Activated naive CD8-positive, alpha-beta T cell treated with anti-CD3 and anti-CD28 coated beads, Interleukin-2, amount 10 ng/mL, durations not matched to agents 7 days and 5 days (primary cell): Measurements from ENCODE around the gene GLB1L. TPM values are rescaled to one million over a fixed set of nuclear protein-coding genes. Genes with fewer than 3 reads are reported as not detected.

Source experiments
- ATAC-seq: fragments of 150-1000 bp; cut with Tn5 transposase; one replicate; pipeline ENCODE4 v1.10.0; 2021; ENCODE audit warnings: low read depth, moderate library complexity
- POLR2A ChIA-PET: fragments of 350-600 bp; sonication (Branson Sonifier 250); formaldehyde crosslinking; loops from one replicate; lab custom pipeline; 2021; ENCODE audit warnings: antibody characterized with exemption; lab: Charles Lee
- DNase-seq: peaks from one replicate; pipeline ENCODE4 v3.0.0; 2021
- H3K27ac Mint-ChIP-seq: one replicate; pipeline ENCODE4 v1.8.0; 2022; ENCODE audit warnings: mild to moderate bottlenecking, mixed read lengths
- H3K27me3 Mint-ChIP-seq: one replicate; pipeline ENCODE4 v1.8.0; 2022; ENCODE audit warnings: mild to moderate bottlenecking, moderate library complexity, mixed read lengths
- H3K36me3 Mint-ChIP-seq: one replicate; pipeline ENCODE4 v1.8.0; 2021; ENCODE audit warnings: mild to moderate bottlenecking, mixed read lengths
- H3K4me1 Mint-ChIP-seq: one replicate; pipeline ENCODE4 v1.8.0; 2021; ENCODE audit warnings: mixed read lengths
- H3K4me3 Mint-ChIP-seq: one replicate; pipeline ENCODE4 v1.8.0; 2022; ENCODE audit warnings: mild to moderate bottlenecking, moderate library complexity, mixed read lengths
- H3K9me3 Mint-ChIP-seq: one replicate; pipeline ENCODE4 v1.8.0; 2021; ENCODE audit warnings: mixed read lengths
- total RNA-seq, 2 experiments: library from RNA; stranded (reverse); gene quantifications; one replicate each; pipeline ENCODE4 v1.2.3, GENCODE V29; 2021

GLB1L gene
- total RNA-seq, 2 experiments from 2014 or later, result 3.3 to 4.1 TPM

DNA sequence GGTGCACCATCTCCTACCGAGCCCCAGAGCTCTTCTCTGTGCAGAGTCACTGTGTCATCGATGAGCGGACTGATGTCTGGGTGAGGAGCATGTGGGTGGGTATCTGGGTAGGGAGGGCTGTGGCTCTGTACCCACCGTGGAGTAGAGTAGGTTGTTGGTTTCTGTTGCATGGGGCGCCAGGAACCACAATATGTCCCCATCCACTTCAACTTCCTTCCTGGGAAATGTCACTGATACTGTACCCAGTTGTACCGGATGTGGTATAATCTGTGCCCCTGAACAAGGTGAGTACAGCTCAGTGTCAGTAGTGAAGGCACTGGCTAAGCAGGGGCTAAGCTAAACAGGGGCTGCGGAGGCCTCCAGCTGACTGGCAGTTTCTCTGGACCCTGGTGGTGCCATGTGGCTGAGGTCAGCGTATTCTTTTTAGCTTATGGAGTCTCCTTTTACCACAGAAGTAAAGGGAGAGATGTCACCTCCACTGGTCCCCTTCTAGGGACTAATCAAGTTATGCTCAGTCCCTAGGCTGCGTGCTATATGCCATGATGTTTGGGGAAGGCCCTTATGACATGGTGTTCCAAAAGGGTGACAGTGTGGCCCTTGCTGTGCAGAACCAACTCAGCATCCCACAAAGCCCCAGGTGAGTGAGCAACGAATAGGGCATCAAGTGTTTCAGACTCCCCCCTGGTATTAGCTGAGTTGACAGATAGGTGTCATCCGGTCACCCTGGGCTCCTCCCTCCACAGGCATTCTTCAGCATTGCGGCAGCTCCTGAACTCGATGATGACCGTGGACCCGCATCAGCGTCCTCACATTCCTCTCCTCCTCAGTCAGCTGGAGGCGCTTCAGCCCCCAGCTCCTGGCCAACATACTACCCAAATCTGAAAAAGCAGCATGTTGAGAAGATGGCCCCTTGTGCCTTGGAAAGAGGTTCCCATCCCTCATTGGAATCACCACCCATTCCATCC is 2.7 kb upstream of the GLB1L start:
- DNase-seq, result peak; percentile 63

DNA sequence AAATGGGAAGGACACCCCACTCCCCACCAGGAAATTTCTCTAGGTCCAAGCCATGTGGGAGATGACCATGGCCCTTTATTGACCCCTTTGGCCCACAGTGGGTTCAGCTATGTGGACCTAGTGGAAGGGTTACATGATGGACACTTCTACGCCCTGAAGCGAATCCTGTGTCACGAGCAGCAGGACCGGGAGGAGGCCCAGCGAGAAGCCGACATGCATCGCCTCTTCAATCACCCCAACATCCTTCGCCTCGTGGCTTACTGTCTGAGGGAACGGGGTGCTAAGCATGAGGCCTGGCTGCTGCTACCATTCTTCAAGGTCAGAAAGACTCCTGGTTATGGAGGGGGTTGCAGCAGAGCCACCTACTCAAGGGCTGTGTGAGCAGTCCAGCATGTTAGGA is 1.3 kb upstream of the GLB1L start:
- no peak for ATAC-seq
- Mint-ChIP-seq H3K36me3 (peaks cover 42% of the 10 kb centered on the region), H3K9me3 (no peaks in the 10 kb centered on the region), H3K27ac (peak overlapping the region; percentile 90), H3K4me3 (peak overlapping the region; percentile 99), H3K4me1 (peaks cover 72% of the 10 kb centered on the region), H3K27me3 (no peaks in the 10 kb centered on the region)
- no peak for DNase-seq
- POLR2A ChIA-PET, result interaction anchor here (1.0 to 2.9 kb wide), 7 partner anchors 17 to 75 kb away, joined by 4 to 35 read pairs (median 9); partner anchors contain the start of genes ANKZF1, ATG9A, DNAJB2 and ZFAND2B

More for the DNA sequence above, 2.7 kb upstream of the GLB1L start:
- no peaks in the 10 kb centered on the region for H3K27me3 Mint-ChIP-seq
- H3K4me1 Mint-ChIP-seq, result peaks cover 79% of the 10 kb centered on the region
- peak; percentile 59 for ATAC-seq
- peaks cover 53% of the 10 kb centered on the region for H3K36me3 Mint-ChIP-seq
- POLR2A ChIA-PET, result interaction anchor here (0.8 to 8.4 kb wide), 12 partner anchors 18 to 72 kb away, joined by 3 to 56 read pairs (median 6); partner anchors contain the start of genes ABCB6, ANKZF1, ATG9A and CNPPD1
- no peaks in the 10 kb centered on the region for H3K9me3 Mint-ChIP-seq
- H3K27ac Mint-ChIP-seq, result peak overlapping the region; percentile 90
- peak overlapping the region; percentile 99 for H3K4me3 Mint-ChIP-seq

DNA sequence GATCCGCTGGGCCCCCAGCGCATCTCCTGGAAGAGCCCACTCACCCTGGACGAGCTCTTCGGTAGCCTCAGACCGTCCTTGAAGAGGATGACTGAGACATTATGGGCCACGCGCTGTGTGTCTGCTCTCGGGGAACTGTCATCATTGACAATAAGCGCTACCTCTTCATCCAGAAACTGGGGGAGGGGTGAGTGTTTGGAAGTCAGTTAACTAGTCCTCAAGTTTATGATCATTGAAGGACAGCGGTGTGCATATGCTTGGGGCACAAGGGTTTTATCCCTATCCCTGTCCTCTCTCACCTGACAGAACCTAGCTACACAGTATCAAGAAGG is 621 bp upstream of the GLB1L start:
- ATAC-seq (no peak), DNase-seq (no peak)
- POLR2A ChIA-PET, result interaction anchor here (0.5 to 2.9 kb wide), 13 partner anchors 8 to 119 kb away, joined by 3 to 38 read pairs (median 8); partner anchors contain the start of genes ABCB6, ANKZF1, ATG9A and DNAJB2
- Mint-ChIP-seq H3K4me1 (peaks cover 65% of the 10 kb centered on the region), H3K36me3 (peaks cover 35% of the 10 kb centered on the region), H3K4me3 (peak overlapping the region; percentile 99), H3K27ac (peak overlapping the region; percentile 90), H3K9me3 (no peaks in the 10 kb centered on the region), H3K27me3 (no peaks in the 10 kb centered on the region)

DNA sequence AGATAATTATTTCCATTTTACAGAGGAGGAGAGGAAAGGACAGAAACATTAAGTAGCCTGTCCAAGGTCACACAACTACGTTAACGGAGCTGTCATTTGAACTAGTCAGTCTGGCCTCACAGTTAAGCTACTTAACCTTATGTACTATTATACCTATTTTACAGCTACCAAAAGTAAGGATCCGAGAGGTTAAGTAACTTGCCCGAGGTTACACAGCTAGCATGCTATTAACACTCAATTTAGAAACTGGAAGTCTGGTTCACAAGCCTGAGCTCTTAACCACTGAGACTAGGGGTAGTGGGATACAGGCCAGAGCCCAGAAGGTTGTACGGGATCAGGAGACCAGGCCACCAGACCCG is 476 bp downstream of the GLB1L start:
- DNase-seq (no peak), ATAC-seq (no peak)
- peak overlapping the region; percentile 90 for H3K27ac Mint-ChIP-seq
- H3K9me3 Mint-ChIP-seq, result no peaks in the 10 kb centered on the region
- no peaks in the 10 kb centered on the region for H3K27me3 Mint-ChIP-seq
- H3K4me1 Mint-ChIP-seq, result peaks cover 54% of the 10 kb centered on the region
- POLR2A ChIA-PET, result interaction anchor here (1.0 to 2.9 kb wide), 16 partner anchors 9 to 74 kb away, joined by 3 to 38 read pairs (median 6); partner anchors contain the start of genes ABCB6, ANKZF1, ATG9A and DNAJB2
- H3K36me3 Mint-ChIP-seq, result peaks cover 25% of the 10 kb centered on the region
- peak overlapping the region; percentile 99 for H3K4me3 Mint-ChIP-seq

DNA sequence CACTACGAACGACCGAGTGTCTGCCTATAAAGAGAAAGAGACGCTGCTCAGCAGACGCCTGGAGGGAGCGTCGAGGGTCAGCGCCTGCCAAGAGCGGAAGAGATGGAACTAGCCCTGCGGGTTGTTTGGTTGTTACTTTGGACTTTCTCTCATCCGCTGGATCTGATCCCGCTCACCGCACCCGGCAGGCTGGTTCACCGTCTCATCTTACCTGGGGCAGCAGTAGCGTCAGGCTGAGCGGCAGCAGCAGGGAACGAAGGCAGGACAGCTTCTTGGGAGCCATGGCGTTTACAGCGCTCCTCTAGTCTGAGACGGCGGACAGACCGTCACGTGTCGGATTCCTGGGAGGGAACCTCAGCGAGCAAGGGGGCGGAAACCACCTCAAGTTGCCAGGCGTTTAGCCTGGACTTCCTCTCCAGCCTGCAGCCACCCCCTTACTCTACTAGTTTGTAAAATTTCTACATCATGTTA is 1.9 kb downstream of the GLB1L start:
- POLR2A ChIA-PET, result interaction anchor here (2.7 kb wide), 1 partner anchor 13 kb away, joined by 12 read pairs; the partner anchor contains the start of genes ANKZF1 and ATG9A
- DNase-seq (no peak), ATAC-seq (no peak)
- Mint-ChIP-seq H3K9me3 (no peaks in the 10 kb centered on the region), H3K4me1 (peaks cover 42% of the 10 kb centered on the region), H3K27ac (peak overlapping the region; percentile 75), H3K27me3 (no peaks in the 10 kb centered on the region), H3K36me3 (peaks cover 11% of the 10 kb centered on the region), H3K4me3 (peak overlapping the region; percentile 71)

- DNase-seq (no peak), ATAC-seq (no peak)
- POLR2A ChIA-PET, result interaction anchor here (0.7 to 1.2 kb wide), 2 partner anchors 11 to 18 kb away, joined by 3 to 4 read pairs; partner anchors contain the start of genes GLB1L and STK16
- peaks cover 48% of the 10 kb centered on the region for H3K36me3 Mint-ChIP-seq
- peaks cover 18% of the 10 kb centered on the region for H3K4me1 Mint-ChIP-seq
- no peak overlapping the region for H3K4me3 Mint-ChIP-seq
- no peaks in the 10 kb centered on the region for H3K27me3 Mint-ChIP-seq
- no peak overlapping the region for H3K27ac Mint-ChIP-seq
- H3K9me3 Mint-ChIP-seq, result no peaks in the 10 kb centered on the region
Observed at GRCh38 chr2:219234331-219234730, 10.9 kb downstream of the GLB1L start.

DNA sequence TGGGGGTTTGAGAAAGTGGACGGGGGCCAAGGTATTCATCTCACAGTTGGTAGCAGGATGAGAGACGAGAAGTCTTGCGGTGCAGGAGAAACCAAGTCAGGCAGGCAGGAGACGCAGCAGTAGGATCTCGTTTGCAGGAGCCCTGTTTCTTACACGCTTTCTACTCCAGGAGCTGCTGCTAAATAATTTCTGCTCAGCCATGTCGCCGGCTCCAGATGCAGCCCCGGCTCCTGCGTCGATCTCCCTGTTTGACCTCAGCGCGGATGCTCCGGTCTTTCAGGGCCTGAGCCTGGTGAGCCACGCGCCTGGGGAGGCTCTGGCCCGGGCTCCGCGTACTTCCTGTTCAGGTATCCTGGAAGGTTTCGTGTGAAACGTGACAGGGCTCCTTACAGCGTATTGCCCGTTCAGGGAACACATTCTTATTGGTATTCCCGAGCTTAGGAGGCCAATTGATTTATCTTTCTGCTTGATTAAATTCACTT is 15.1 kb downstream of the GLB1L start:
- H3K9me3 Mint-ChIP-seq, result no peaks in the 10 kb centered on the region
- ATAC-seq, result peak; percentile 11
- no peaks in the 10 kb centered on the region for H3K27me3 Mint-ChIP-seq
- peaks cover 37% of the 10 kb centered on the region for H3K4me1 Mint-ChIP-seq
- H3K27ac Mint-ChIP-seq, result peak overlapping the region; percentile 93
- peak overlapping the region; percentile 90 for H3K4me3 Mint-ChIP-seq
- POLR2A ChIA-PET, result interaction anchor here (1.2 to 5.5 kb wide), 16 partner anchors 8 to 69 kb away, joined by 3 to 83 read pairs (median 12); partner anchors contain the start of genes ABCB6, CNPPD1, DNAJB2 and GLB1L
- DNase-seq, result peak; percentile 59
- peaks cover 37% of the 10 kb centered on the region for H3K36me3 Mint-ChIP-seq

DNA sequence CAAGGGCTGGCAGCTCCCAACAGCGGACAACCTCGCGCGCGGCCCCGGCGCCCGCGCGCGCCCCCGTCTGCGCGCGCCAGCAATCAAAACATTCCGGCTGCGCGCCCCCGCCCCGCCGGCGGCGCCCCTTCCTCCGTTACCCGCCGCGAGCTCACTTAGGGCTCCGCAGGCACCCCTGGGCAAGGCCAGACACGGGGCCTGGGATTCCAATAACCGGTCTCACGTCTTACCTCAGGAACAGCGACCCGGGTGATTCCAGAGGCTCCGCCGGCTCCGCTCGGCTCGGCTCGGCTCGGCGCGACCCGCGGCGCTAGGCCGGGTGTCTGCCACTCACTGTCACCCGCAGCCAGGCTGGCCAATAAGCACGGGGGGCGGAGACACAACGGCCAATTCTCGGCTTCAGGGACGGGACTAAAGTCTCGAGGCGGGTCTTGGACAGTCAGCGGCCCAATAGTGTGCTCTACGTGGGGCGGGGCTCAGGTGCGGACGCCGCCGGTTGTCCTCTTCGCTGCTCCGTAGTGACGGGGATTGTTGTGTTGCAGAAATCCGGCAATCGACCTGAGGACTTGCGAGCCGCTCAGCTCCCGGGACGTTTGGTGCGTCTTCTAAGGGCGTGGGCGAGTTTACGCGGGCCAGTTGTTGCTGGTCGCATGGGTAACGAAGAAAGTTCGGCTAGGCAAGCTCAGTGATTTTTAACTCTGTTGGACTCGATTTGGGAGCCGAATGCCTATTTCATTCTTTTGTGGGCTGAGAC is 15.8 kb downstream of the GLB1L start, which contains the start of the genes ANKZF1 and ATG9A:
Gene ANKZF1, plus strand, starts transcription at position 502 of the 754 bp plus-strand sequence. CDS start 452 bp downstream, outside the sequence.
Gene ATG9A, minus strand, starts transcription at position 332 of the 754 bp plus-strand sequence. CDS start 1,612 bp downstream, outside the sequence.
- DNase-seq (peak; percentile 94), ATAC-seq (peak; percentile 95)
- peaks cover 38% of the 10 kb centered on the region for H3K36me3 Mint-ChIP-seq
- no peaks in the 10 kb centered on the region for H3K9me3 Mint-ChIP-seq
- H3K27me3 Mint-ChIP-seq, result no peaks in the 10 kb centered on the region
- POLR2A ChIA-PET, result interaction anchor here (1.2 to 5.5 kb wide), 16 partner anchors 8 to 70 kb away, joined by 3 to 83 read pairs (median 12); partner anchors contain the start of genes ABCB6, CNPPD1, DNAJB2 and GLB1L
- H3K4me1 Mint-ChIP-seq, result peaks cover 40% of the 10 kb centered on the region
- peak within 1 kb of the TSS; percentile 90 for H3K4me3 Mint-ChIP-seq
- H3K27ac Mint-ChIP-seq, result peak within 1 kb of the TSS; percentile 93

DNA sequence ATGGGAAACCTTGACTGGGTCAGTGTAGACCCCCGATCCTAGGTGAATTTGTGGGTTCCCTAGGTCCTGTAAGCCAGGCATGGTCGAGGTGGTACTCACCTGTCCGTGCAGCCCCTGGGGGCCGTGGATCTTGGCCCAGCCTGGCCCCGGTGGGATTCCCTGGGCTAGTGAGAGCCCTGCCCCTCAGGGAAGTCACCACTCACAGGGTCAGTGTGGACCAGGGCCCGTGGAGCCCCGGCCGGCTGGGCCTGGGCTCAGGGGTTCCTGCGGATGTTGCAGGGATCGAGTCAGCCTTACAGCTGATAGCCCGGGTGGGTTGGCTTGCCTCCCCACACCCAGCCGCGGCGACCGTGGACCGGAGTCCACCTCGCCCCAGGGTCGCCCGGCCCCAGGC is 16.3 kb downstream of the GLB1L start:
- Mint-ChIP-seq H3K36me3 (peaks cover 32% of the 10 kb centered on the region), H3K9me3 (no peaks in the 10 kb centered on the region), H3K4me3 (peak overlapping the region; percentile 90), H3K27ac (peak overlapping the region; percentile 65), H3K4me1 (peaks cover 40% of the 10 kb centered on the region), H3K27me3 (no peaks in the 10 kb centered on the region)
- POLR2A ChIA-PET, result interaction anchor here (1.2 to 5.5 kb wide), 15 partner anchors 9 to 70 kb away, joined by 3 to 83 read pairs (median 12); partner anchors contain the start of genes ABCB6, CNPPD1, DNAJB2 and GLB1L
- no peak for DNase-seq
- ATAC-seq, result no peak

GRCh38 chr2:219228041-219228910 is 17.0 kb downstream of the GLB1L start:
- H3K4me3 Mint-ChIP-seq, result peak overlapping the region; percentile 90
- H3K9me3 Mint-ChIP-seq, result no peaks in the 10 kb centered on the region
- peak overlapping the region; percentile 65 for H3K27ac Mint-ChIP-seq
- ATAC-seq (no peak), DNase-seq (no peak)
- POLR2A ChIA-PET, result interaction anchor here (0.8 to 5.5 kb wide), 14 partner anchors 10 to 71 kb away, joined by 3 to 83 read pairs (median 13); partner anchors contain the start of genes ABCB6, CNPPD1, DNAJB2 and GLB1L
- no peaks in the 10 kb centered on the region for H3K27me3 Mint-ChIP-seq
- H3K36me3 Mint-ChIP-seq, result peaks cover 30% of the 10 kb centered on the region
- peaks cover 38% of the 10 kb centered on the region for H3K4me1 Mint-ChIP-seq

DNA sequence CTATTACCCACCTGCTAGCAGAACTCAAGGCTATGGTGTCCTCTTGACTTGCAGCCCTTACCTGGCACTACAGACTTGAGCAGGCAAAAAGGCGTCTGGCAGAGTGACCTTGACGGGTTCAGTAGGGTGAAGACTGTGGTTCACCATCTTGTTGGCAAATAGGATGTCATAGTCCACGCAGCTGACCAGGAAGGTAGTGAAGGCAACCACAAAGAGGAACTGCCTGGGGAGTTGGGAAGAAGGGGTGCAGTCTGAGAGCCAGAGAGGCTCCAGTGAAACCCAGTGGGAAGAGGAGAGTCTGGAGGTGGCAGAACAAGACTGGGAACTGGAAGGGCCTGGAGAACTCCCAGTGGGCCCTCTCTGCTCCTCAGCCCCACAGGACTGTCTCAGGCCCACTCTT is 19.9 kb downstream of the GLB1L start:
- DNase-seq (no peak), ATAC-seq (no peak)
- Mint-ChIP-seq H3K9me3 (no peaks in the 10 kb centered on the region), H3K4me3 (no peak overlapping the region), H3K27me3 (no peaks in the 10 kb centered on the region), H3K27ac (peak overlapping the region; percentile 6), H3K36me3 (peaks cover 18% of the 10 kb centered on the region), H3K4me1 (peaks cover 23% of the 10 kb centered on the region)
- POLR2A ChIA-PET, result no interaction called here
